ENCODE data around the gene OSBPL8. TPM values are rescaled to one million over a fixed set of nuclear protein-coding genes. Genes with fewer than 3 reads are reported as not detected.

The OSBPL8 gene
- total and polyA plus RNA-seq, 12 donors: 3.7 to 154 (median 45.1) TPM

DNA sequence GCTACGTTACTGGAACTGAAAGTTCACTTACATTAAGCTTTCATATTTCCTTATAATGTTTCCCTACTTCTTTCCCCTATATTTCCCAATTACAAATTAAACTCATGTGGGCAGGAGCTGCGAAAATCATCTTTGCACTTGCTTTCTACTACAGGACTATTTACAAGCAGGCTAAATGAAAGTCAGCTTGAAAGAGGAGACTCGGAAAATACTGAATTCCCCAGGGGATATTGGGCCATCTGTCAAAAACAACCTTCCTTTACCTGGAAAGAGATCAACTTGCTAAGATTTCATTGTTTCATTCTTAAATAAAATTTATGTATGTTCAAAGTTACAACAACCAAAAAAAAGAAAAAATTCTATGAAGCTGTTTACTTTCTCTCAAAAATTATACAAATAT lies 118.6 kb downstream of the OSBPL8 start:
- Histone ChIP-seq H3K27ac (no peak overlapping the region), H3K9me3 (replicated peaks in 1 of 3) (no peaks in the 10 kb centered on the region), H3K4me3 (no peak overlapping the region), H3K27me3 (no peaks in the 10 kb centered on the region), H3K4me1 (replicated peaks in 1 of 2) (peaks cover 0 to 5% of the 10 kb centered on the region in 2 donors), H3K36me3 (replicated peaks in 1 of 2) (no peaks in the 10 kb centered on the region)
- 90 to 94% (median 93%) methylated on average over 3 of the region's 3 CpGs for WGBS, 4 donors
- DNase-seq: no peak
- intact Hi-C loops (cut with DNase I): no loop called here
- TF ChIP-seq, protein P1, sequence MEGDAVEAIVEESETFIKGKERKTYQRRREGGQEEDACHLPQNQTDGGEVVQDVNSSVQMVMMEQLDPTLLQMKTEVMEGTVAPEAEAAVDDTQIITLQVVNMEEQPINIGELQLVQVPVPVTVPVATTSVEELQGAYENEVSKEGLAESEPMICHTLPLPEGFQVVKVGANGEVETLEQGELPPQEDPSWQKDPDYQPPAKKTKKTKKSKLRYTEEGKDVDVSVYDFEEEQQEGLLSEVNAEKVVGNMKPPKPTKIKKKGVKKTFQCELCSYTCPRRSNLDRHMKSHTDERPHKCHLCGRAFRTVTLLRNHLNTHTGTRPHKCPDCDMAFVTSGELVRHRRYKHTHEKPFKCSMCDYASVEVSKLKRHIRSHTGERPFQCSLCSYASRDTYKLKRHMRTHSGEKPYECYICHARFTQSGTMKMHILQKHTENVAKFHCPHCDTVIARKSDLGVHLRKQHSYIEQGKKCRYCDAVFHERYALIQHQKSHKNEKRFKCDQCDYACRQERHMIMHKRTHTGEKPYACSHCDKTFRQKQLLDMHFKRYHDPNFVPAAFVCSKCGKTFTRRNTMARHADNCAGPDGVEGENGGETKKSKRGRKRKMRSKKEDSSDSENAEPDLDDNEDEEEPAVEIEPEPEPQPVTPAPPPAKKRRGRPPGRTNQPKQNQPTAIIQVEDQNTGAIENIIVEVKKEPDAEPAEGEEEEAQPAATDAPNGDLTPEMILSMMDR (IDR thresholded peaks at IDR 0.05): no peak
- no peak for TF ChIP-seq POLR2A (IDR thresholded peaks at IDR 0.05)

DNA sequence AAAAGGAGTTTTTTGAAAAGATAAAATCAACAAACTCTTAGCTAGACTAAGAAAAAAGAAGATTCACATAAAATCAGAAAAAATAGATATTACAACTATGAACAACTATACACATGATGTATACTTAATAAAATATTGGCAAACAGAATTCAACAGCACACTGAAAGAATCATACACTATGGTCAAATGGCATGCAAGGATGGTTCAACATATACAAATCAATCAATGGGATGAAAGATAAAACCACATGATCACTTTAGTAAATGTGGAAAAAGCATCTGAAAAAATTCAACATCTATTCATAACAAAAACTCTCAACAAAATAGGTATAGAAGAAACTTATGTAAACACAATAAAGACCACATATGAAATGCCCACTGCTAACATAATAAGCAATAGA lies 126.8 kb downstream of the OSBPL8 start:
- intact Hi-C loops (cut with DNase I): no loop called here
- H3K4me3 ChIP-seq: no peak overlapping the region
- peaks cover 0 to 4% (median 0%) of the 10 kb centered on the region in 3 donors for H3K9me3 ChIP-seq (replicated peaks in 1 of 3)
- H3K27ac ChIP-seq: no peak overlapping the region
- H3K27me3 ChIP-seq: no peaks in the 10 kb centered on the region
- DNase-seq: no peak
- H3K4me1 ChIP-seq (replicated peaks in 1 of 2): peaks cover 0 to 4% of the 10 kb centered on the region in 2 donors
- H3K36me3 ChIP-seq (replicated peaks in 1 of 2): no peaks in the 10 kb centered on the region
- TF ChIP-seq, protein P1 (IDR thresholded peaks at IDR 0.05): no peak
- no peak for TF ChIP-seq POLR2A (IDR thresholded peaks at IDR 0.05)

DNA sequence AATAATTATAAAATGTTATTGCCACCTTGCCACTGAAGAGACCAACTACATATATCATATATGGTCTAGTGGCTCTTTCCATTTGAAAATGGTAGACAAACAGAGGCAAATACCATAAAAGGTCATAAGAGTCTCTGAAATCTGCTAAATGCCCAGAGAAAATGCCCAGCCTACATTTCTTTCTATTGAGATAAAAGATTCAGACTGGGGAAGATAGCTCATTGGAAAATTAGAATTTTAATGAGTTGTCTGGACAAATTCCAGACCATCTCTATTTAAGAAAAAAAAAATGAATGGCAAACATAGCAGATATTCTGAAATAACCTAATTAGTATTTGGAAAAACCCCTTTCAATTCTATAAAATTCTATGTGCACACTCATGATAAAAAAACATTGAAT lies 131.5 kb downstream of the OSBPL8 start:
- Histone ChIP-seq H3K27me3 (no peaks in the 10 kb centered on the region), H3K4me3 (no peak overlapping the region), H3K36me3 (replicated peaks in 1 of 2) (no peaks in the 10 kb centered on the region), H3K4me1 (replicated peaks in 1 of 2) (peaks cover 0 to 4% of the 10 kb centered on the region in 2 donors), H3K9me3 (replicated peaks in 1 of 3) (peaks cover 0 to 8% (median 8%) of the 10 kb centered on the region in 3 donors), H3K27ac (no peak overlapping the region)
- intact Hi-C loops (cut with DNase I): no loop called here
- TF ChIP-seq, protein P1 (IDR thresholded peaks at IDR 0.05): no peak
- no peak for TF ChIP-seq POLR2A (IDR thresholded peaks at IDR 0.05)
- DNase-seq: no peak

DNA sequence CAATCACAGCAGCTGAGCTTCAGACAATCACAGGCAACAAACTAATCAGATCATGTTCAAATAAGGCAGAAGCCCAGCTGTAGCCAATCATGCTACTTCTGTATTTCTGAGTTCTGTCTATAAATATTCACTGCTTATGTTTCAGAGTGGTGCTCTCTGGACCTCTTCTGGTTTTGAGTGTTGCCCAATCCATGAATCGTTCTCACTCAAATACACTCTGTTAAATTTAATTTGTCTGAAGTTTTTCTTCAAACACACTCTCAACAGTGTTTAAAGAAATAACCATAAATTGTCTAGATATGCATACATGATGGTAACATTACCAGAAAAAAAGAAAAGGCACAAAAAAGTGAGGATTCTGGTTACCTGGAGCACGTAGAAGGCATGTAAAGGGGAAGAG lies 133.4 kb downstream of the OSBPL8 start:
- Histone ChIP-seq H3K27ac (no peak overlapping the region), H3K4me3 (no peak overlapping the region), H3K9me3 (replicated peaks in 1 of 3) (peaks cover 0 to 8% (median 8%) of the 10 kb centered on the region in 3 donors), H3K27me3 (no peaks in the 10 kb centered on the region), H3K4me1 (replicated peaks in 1 of 2) (peaks cover 0 to 9% of the 10 kb centered on the region in 2 donors), H3K36me3 (replicated peaks in 1 of 2) (no peaks in the 10 kb centered on the region)
- 92 to 95% (median 94%) methylated on average over 2 of the region's 2 CpGs for WGBS, 4 donors
- TF ChIP-seq POLR2A (IDR thresholded peaks at IDR 0.05): no peak
- TF ChIP-seq, protein P1 (IDR thresholded peaks at IDR 0.05): no peak
- intact Hi-C loops (cut with DNase I): no loop called here
- no peak for DNase-seq

Data from adrenal gland (tissue), 12 donors.